NB4 (cell line): ENCODE data around the gene ZNF763.
"Not testable (repeated sequence)": the region's sequence is repeated elsewhere in the genome, so short reads cannot be mapped to it uniquely, and the experiment has no call there.

ENCODE experiments used
- DNase-seq: peaks from one replicate; pipeline ENCODE4 v3.0.0; 2010; ENCODE audit warnings: low read depth
- H3K4me3 ChIP-seq: one replicate; pipeline ENCODE4 v1.5.1; 2011; ENCODE audit warnings: mild to moderate bottlenecking, low read depth, low read length, moderate library complexity
- MYC ChIP-seq: IDR thresholded peaks from 2 replicates; pipeline ENCODE4 v1.6.1; 2011; ENCODE audit warnings: low read depth, low read length
- POLR2A ChIP-seq: IDR thresholded peaks from 2 replicates; pipeline ENCODE4 v1.6.1; 2011; ENCODE audit warnings: mild to moderate bottlenecking; ENCODE audit not compliant: insufficient read length; ENCODE audit errors: extremely low read depth
- TF ChIP-seq, protein P1 (sequence below): IDR thresholded peaks from one replicate; pipeline ENCODE4 v1.5.1; 2012; ENCODE audit warnings: low read depth, low read length
- TF ChIP-seq, protein P2 (sequence below): IDR thresholded peaks from 2 replicates; pipeline ENCODE4 v1.6.1; 2011; ENCODE audit warnings: low read depth, low read length

The ZNF763 gene

DNA sequence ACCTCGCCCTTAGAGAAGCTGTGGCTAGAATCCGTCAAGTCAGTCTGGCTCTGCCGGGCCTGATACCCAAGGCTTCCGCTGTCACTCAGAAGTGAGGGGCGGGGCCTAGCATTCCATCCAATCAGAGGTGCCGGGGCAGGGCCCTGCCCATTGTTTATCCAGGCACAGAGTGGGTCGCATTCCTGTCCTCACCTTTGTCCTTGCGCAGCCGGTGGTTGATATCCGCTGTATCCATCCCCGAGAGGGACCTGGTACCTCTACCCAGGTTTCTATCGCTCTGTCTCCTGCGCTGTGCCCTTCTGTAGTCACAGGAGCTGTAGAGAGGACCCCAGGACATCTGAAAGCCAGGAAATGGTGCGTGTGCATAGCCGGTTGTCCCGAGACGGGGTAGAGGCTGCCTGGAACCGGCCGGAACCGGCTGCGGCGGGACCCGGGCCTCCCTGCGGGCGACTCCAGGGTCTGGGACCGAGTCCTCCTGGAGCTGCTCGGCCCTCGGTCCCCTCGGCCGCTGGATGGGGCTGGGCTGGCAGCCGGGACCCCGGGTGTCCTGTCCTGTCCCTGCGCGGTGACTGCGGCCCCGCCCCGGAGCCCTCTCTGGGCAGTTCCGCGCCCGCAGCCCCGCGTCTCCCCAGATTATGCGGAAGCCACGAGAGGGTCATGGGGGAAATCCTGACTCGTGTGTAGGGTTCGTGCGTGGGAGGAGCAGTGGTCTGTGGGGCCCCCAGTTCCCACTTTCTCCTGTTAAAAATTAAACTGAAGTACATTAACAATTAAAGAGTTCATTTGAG lies at the start of gene ZNF763:
ZNF763 (plus strand) TSS at position 183 of the 788 bp plus-strand sequence; CDS start at position 352, 169 bp downstream.
- peak within 1 kb of the TSS; percentile 72 for H3K4me3 ChIP-seq
- TF ChIP-seq, protein P1, sequence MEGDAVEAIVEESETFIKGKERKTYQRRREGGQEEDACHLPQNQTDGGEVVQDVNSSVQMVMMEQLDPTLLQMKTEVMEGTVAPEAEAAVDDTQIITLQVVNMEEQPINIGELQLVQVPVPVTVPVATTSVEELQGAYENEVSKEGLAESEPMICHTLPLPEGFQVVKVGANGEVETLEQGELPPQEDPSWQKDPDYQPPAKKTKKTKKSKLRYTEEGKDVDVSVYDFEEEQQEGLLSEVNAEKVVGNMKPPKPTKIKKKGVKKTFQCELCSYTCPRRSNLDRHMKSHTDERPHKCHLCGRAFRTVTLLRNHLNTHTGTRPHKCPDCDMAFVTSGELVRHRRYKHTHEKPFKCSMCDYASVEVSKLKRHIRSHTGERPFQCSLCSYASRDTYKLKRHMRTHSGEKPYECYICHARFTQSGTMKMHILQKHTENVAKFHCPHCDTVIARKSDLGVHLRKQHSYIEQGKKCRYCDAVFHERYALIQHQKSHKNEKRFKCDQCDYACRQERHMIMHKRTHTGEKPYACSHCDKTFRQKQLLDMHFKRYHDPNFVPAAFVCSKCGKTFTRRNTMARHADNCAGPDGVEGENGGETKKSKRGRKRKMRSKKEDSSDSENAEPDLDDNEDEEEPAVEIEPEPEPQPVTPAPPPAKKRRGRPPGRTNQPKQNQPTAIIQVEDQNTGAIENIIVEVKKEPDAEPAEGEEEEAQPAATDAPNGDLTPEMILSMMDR, result no peak
- TF ChIP-seq POLR2A, result peak; percentile 73
- DNase-seq, result peak; percentile 92

DNA sequence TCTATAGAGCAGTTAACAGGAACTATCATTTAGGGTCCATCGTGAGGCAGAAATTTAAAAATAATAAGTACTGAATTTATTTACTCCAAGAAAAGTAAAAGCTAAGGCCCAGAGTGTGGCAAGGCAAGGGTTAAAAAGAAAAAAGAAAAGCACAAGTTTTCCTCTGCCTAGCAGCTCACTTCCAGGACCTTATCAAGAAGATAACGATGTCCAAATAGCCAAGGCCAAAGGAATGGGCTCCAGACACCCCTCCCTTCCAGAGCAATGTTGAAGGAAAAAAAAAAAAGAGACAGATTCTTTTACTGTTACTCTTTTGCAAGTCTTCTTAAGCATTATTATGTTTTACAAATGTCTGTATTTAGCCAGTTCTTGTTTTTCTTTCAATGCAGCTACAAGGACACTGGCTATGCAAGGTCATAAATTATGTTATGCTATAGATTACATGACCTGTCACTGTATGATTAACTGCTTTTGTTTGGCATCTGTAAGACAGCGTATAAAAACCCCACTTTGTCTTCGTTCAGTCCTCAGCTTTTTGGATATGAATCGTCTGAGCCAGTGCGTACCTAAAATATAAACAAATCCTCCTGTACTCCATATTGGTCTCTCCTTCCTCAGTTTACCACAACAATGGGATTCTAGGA lies 42.9 kb upstream of the ZNF763 start:
- no peak overlapping the region for H3K4me3 ChIP-seq
- TF ChIP-seq MYC (no peak), POLR2A (no peak)
- TF ChIP-seq, protein P1, result no peak
- TF ChIP-seq, protein P2, sequence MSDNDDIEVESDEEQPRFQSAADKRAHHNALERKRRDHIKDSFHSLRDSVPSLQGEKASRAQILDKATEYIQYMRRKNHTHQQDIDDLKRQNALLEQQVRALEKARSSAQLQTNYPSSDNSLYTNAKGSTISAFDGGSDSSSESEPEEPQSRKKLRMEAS, result no peak
- DNase-seq, result no peak

DNA sequence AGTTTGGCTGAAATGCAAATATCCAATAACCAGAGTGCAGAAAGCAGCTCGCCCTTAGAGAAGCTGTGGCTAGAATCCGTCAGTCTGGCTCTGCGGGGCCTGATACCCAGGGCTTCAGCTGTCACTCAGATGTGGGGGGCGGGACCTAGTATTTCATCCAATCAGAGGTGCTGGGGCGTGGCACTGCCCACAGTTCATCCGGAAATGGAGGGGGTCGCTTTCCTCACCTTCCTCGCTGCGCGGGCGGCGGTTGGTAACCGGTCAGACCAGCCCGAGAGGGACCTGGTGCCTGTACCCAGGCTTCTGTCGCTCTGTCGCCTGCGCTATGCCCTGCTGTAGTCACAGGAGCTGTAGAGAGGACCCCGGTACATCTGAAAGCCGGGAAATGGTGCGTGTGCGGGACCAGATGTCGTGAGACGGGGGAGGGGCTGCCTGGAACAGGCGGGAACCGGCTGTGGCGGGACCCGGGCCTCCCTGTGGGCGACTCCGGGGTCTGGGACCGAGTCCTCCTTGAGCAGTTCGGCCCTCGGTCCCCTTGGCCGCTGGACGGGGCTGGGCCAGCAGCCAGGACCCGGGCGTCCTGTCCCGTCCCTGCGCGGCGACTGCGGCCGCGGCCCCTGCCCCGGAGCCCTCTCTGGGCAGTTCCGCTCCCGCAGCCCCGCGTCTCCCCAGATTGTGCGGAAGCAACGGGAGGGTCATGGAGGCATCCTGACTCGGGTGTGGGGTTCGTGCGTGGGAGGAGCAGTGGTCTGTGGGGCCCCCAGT lies 39.8 kb upstream of the ZNF763 start, which contains the start of gene ZNF700:
ZNF700 (plus strand) TSS at position 222 of the 765 bp plus-strand sequence; CDS start at position 326, 104 bp downstream.
- H3K4me3 ChIP-seq, result peak within 1 kb of the TSS; percentile 75
- peak; percentile 97 for DNase-seq
- TF ChIP-seq, protein P2, result no peak; the same call in 1 of the 2 replicates
- TF ChIP-seq, protein P1, result no peak
- TF ChIP-seq MYC (peak; percentile 56), POLR2A (peak; percentile 90)

DNA sequence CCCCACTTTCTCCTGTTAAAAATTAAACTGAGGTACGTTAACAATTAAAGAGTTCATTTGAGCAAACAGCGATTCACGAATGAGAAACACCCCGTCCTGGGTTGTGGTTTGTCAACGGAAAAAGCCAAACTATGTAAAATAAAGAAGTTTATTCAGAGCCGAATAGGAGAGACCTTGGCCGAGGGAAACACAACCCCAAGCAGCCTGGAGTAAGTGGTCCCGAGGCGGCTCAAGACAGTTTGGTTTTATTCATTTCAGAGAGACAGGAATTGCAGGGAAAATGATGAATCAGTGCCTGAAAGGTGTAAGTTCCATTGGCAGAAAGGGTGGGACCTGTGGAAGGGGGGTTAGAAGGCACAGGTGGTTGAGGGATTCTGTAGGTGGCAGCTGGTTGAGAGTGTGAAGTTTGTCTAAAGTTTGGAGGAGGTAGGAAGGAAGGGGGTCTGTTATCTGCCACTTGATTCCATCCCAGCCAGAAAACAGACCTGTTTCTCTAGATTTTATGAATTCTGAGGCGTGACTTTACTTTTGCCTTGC lies 39.1 kb upstream of the ZNF763 start:
- peak overlapping the region; percentile 75 for H3K4me3 ChIP-seq
- DNase-seq, result not testable (repeated sequence)

DNA sequence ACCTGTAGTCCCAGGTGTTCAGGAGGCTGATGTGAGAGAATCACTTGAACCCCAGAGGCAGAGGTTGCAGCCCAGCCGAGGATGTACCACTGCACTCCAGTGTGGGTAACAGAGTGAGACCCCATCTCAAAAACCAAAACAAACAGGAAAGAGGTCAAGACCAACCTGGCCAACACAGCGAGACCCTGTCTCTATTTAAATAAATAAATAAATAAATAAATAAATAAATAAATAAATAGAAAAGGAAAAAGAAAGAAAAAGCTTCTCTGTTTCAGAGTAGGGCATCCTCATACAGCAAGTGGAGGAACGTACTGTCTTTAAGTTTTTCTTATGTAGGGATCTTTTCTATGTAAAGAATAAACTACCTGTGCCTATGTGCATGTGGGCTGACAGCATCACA lies 37.6 kb upstream of the ZNF763 start:
- DNase-seq, result no peak
- TF ChIP-seq MYC (no peak), POLR2A (no peak)
- TF ChIP-seq, protein P2, result no peak
- TF ChIP-seq, protein P1, result no peak

DNA sequence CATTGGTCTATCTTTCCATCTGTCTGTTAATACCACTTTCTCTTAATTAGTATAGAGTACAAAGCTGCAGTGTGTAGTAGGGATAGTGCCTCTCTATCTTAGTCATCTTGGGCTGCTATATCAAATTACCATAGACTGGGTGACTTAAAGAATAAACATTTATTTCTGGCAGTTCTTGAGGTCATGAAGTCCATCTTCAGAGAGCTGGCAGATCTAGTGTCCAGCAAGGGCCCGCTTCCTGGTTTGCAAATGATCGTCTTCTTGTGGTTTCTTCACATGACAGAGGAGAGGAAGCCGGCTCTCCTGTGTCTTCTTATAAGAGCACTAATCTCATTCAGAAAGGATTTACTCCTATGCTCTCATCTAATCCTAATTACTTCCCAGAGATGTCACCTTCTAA lies 33.8 kb upstream of the ZNF763 start:
- no peak for DNase-seq
- TF ChIP-seq MYC (no peak), POLR2A (no peak)
- TF ChIP-seq, protein P2, result no peak
- TF ChIP-seq, protein P1, result no peak
- H3K4me3 ChIP-seq, result no peak overlapping the region

More for the DNA sequence above, 37.6 kb upstream of the ZNF763 start:
- H3K4me3 ChIP-seq, result no peak overlapping the region
